ENCODE data around the gene WAPL. TPM values are rescaled to one million over a fixed set of nuclear protein-coding genes. Genes with fewer than 3 reads are reported as not detected.

The WAPL gene
- total RNA-seq, 4 donors from 2014 or later = 34.2 to 40.5 (median 39.3) TPM

- Histone ChIP-seq H3K27me3 (no peaks in the 10 kb centered on the region), H3K27ac (replicated peaks in 1 of 4) (no peak overlapping the region), H3K36me3 (peaks cover 0 to 38% (median 17%) of the 10 kb centered on the region in 4 donors), H3K4me3 (no peak overlapping the region), H3K4me1 (peaks cover 7 to 27% (median 21%) of the 10 kb centered on the region in 4 donors), H3K9me3 (no peaks in the 10 kb centered on the region)
- TF ChIP-seq POLR2AphosphoS5 (IDR thresholded peaks at IDR 0.05) (no peak), POLR2A (IDR thresholded peaks at IDR 0.05; ENCODE audit: low read depth) (no peak), CTCF (IDR thresholded peaks at IDR 0.05) (no peak), EP300 (IDR thresholded peaks at IDR 0.05) (no peak)
- intact Hi-C loops (cut with DNase I) = no loop called here
- DNase-seq (ENCODE audit: extremely low spot score) = no peak
- WGBS = 82% methylated on average over 2 of the region's 2 CpGs
These were observed 15.5 kb downstream of the WAPL start for GRCh38 chr10:86506062-86506461.

GRCh38 chr10:86504510-86504909, 17.1 kb downstream of the WAPL start:
- WGBS = 88% methylated on average over 10 of the region's 10 CpGs
- Histone ChIP-seq H3K27me3 (no peaks in the 10 kb centered on the region), H3K27ac (replicated peaks in 1 of 4) (no peak overlapping the region), H3K4me3 (no peak overlapping the region), H3K9me3 (no peaks in the 10 kb centered on the region), H3K4me1 (peaks cover 10 to 27% (median 19%) of the 10 kb centered on the region in 4 donors), H3K36me3 (peaks cover 6 to 42% (median 23%) of the 10 kb centered on the region in 4 donors)
- intact Hi-C loops (cut with DNase I) = no loop called here
- DNase-seq (ENCODE audit: extremely low spot score) = no peak
- TF ChIP-seq POLR2A (IDR thresholded peaks at IDR 0.05; ENCODE audit: low read depth) (no peak), CTCF (IDR thresholded peaks at IDR 0.05) (no peak), POLR2AphosphoS5 (IDR thresholded peaks at IDR 0.05) (no peak), EP300 (IDR thresholded peaks at IDR 0.05) (no peak)

- H3K4me1 ChIP-seq = peaks cover 3 to 28% (median 23%) of the 10 kb centered on the region in 4 donors
- H3K9me3 ChIP-seq = no peaks in the 10 kb centered on the region
- H3K4me3 ChIP-seq = no peak overlapping the region
- intact Hi-C loops (cut with DNase I) = no loop called here
- DNase-seq (ENCODE audit: extremely low spot score) = no peak
- H3K36me3 ChIP-seq = peaks cover 15 to 56% (median 37%) of the 10 kb centered on the region in 4 donors
- no peaks in the 10 kb centered on the region for H3K27me3 ChIP-seq
- no peak for TF ChIP-seq EP300 (IDR thresholded peaks at IDR 0.05)
- no peak for TF ChIP-seq CTCF (IDR thresholded peaks at IDR 0.05)
- no peak for TF ChIP-seq POLR2A (IDR thresholded peaks at IDR 0.05; ENCODE audit: low read depth)
- TF ChIP-seq POLR2AphosphoS5 (IDR thresholded peaks at IDR 0.05) = no peak
- H3K27ac ChIP-seq (replicated peaks in 1 of 4) = no peak overlapping the region
These were observed 20.7 kb downstream of the WAPL start for GRCh38 chr10:86500846-86501245.

GRCh38 chr10:86498598-86498997, 23.0 kb downstream of the WAPL start:
- DNase-seq (ENCODE audit: extremely low spot score) = no peak
- Histone ChIP-seq H3K36me3 (peaks cover 15 to 64% (median 35%) of the 10 kb centered on the region in 4 donors), H3K9me3 (no peaks in the 10 kb centered on the region), H3K4me1 (peaks cover 3 to 28% (median 20%) of the 10 kb centered on the region in 4 donors), H3K27me3 (no peaks in the 10 kb centered on the region), H3K27ac (replicated peaks in 1 of 4) (no peak overlapping the region), H3K4me3 (no peak overlapping the region)
- WGBS = 91% methylated on average over 1 of the region's 1 CpG
- TF ChIP-seq POLR2A (IDR thresholded peaks at IDR 0.05; ENCODE audit: low read depth) = no peak
- TF ChIP-seq CTCF (IDR thresholded peaks at IDR 0.05) = no peak
- no peak for TF ChIP-seq EP300 (IDR thresholded peaks at IDR 0.05)
- intact Hi-C loops (cut with DNase I) = no loop called here

GRCh38 chr10:86497621-86498020, 24.0 kb downstream of the WAPL start:
- Histone ChIP-seq H3K27me3 (no peaks in the 10 kb centered on the region), H3K27ac (replicated peaks in 1 of 4) (no peak overlapping the region), H3K36me3 (peaks cover 15 to 56% (median 28%) of the 10 kb centered on the region in 4 donors), H3K4me1 (peaks cover 3 to 28% (median 20%) of the 10 kb centered on the region in 4 donors), H3K9me3 (no peaks in the 10 kb centered on the region), H3K4me3 (no peak overlapping the region)
- intact Hi-C loops (cut with DNase I) = no loop called here
- DNase-seq (ENCODE audit: extremely low spot score) = no peak
- TF ChIP-seq POLR2A (IDR thresholded peaks at IDR 0.05; ENCODE audit: low read depth) (no peak), CTCF (IDR thresholded peaks at IDR 0.05) (no peak)
- 62% methylated on average over 3 of the region's 3 CpGs for WGBS

Measured in esophagus muscularis mucosa (tissue), 4 donors.